A549 (cell line): ENCODE results near the gene SETX. TPM values are rescaled to one million over a fixed set of nuclear protein-coding genes. Genes with fewer than 3 reads are reported as not detected.

Source experiments
- ATAC-seq, 2 experiments: fragments of 200-7000 bp in 1 of 2; fragments of >200 bp in 1 of 2; cut with Nextera tagmentation in 1 of 2; cut with Tn5 transposase in 1 of 2; 3 replicates each; pipeline versions ENCODE4 v1.8.0 to v1.9.1; 2018 to 2020; ENCODE audit warnings: mild to moderate bottlenecking in 1 of 2, moderate library complexity in 1 of 2
- CTCF ChIA-PET: fragments of 300-600 bp; sonication (Branson Sonifier 250); formaldehyde crosslinking; extraction: SDS; loops from one replicate; lab custom pipeline; 2021; ENCODE audit warnings: antibody characterized with exemption, inconsistent platforms; lab: Yijun Ruan, JAX
- POLR2A ChIA-PET: fragments of 350-600 bp; formaldehyde crosslinking; extraction: SDS; loops from one replicate; lab custom pipeline; 2021; ENCODE audit warnings: antibody characterized with exemption, inconsistent platforms; lab: Yijun Ruan, JAX
- DNase-seq, 2 experiments: peaks; one replicate each; pipeline versions ENCODE4 v3.0.0 to v3.0.0-alpha.2; 2011 to 2016; ENCODE audit warnings: low read depth in 1 of 2, low spot score in 1 of 2
- FAIRE-seq: peaks from 2 replicates; lab custom pipeline; 2011; peaks lifted over from hg19 to GRCh38; lab: Jason Lieb, UNC
- H3K27ac ChIP-seq, 2 experiments: fragments of >200 bp; sonication (Bioruptor Twin); formaldehyde crosslinking; 3 replicates each; pipeline ENCODE4 v1.5.1; 2016 to 2017
- H3K4me1 ChIP-seq: fragments of >200 bp; sonication (Bioruptor Twin); formaldehyde crosslinking; 3 replicates; pipeline ENCODE4 v1.6.1; 2016
- H3K4me2 ChIP-seq: fragments of >200 bp; sonication (Bioruptor Twin); formaldehyde crosslinking; 3 replicates; pipeline ENCODE4 v1.6.1; 2016
- H3K4me3 ChIP-seq: fragments of >200 bp; sonication (Bioruptor Twin); formaldehyde crosslinking; 3 replicates; pipeline ENCODE4 v1.5.1; 2016
- H3K9me3 ChIP-seq: fragments of >200 bp; sonication (Bioruptor Twin); formaldehyde crosslinking; 3 replicates; pipeline ENCODE4 v1.6.1; 2016
- CHD4 ChIP-seq: fragments of 200-600 bp; sonication (generic); IDR thresholded peaks from 2 replicates; pipeline ENCODE4 v1.6.1; 2016; ENCODE audit warnings: antibody characterized with exemption, mild to moderate bottlenecking, borderline replicate concordance
- EHF ChIP-seq: fragments of 250-450 bp; sonication (Bioruptor Pico); IDR thresholded peaks from 2 replicates; pipeline ENCODE4 v1.5.0; 2020; ENCODE audit warnings: mild to moderate bottlenecking
- EP300 ChIP-seq, 2 experiments: fragments of >200 bp; sonication (Bioruptor Twin); formaldehyde crosslinking; IDR thresholded peaks; 2 replicates in 1 of 2; 3 replicates in 1 of 2; pipeline ENCODE4 v1.6.1; 2016 to 2017
- FOSB ChIP-seq: fragments of 250-450 bp; sonication (Bioruptor Pico); IDR thresholded peaks from 2 replicates; pipeline ENCODE4 v1.5.0; 2020; ENCODE audit warnings: mild to moderate bottlenecking, moderate library complexity
- FOSL2 ChIP-seq, 2 experiments: fragments of 450-650 bp in 1 of 2; fragments of >200 bp in 1 of 2; sonication (Bioruptor Twin) in 1 of 2; formaldehyde crosslinking; IDR thresholded peaks; 2 replicates each; pipeline versions ENCODE4 v1.5.0 to v1.6.1; 2016 to 2020; ENCODE audit warnings: mild to moderate bottlenecking in 1 of 2, moderate library complexity in 1 of 2
- HOXB5 ChIP-seq: fragments of 250-450 bp; sonication (Bioruptor Pico); IDR thresholded peaks from 2 replicates; pipeline ENCODE4 v1.5.0; 2020; ENCODE audit warnings: mild to moderate bottlenecking, moderate library complexity
- KDM5A ChIP-seq: fragments of 200-600 bp; sonication (generic); IDR thresholded peaks from 2 replicates; pipeline ENCODE4 v1.6.1; 2016; ENCODE audit warnings: antibody characterized with exemption, mild to moderate bottlenecking
- MAFK ChIP-seq: fragments of 450-650 bp; IDR thresholded peaks from 2 replicates; pipeline ENCODE4 v1.6.1; 2014; ENCODE audit not compliant: partially characterized antibody
- MAZ ChIP-seq: fragments of 150-350 bp; IDR thresholded peaks from 2 replicates; pipeline ENCODE4 v1.6.1; 2014; ENCODE audit warnings: antibody characterized with exemption, low read depth, low read length, borderline replicate concordance
- NFE2L2 ChIP-seq: fragments of 150-350 bp; conservative IDR thresholded peaks from 2 replicates; pipeline ENCODE4 v1.6.1; 2014; ENCODE audit warnings: low read length
- PHF8 ChIP-seq: fragments of 200-600 bp; sonication (generic); IDR thresholded peaks from 2 replicates; pipeline ENCODE4 v1.6.1; 2016; ENCODE audit warnings: low read depth, mild to moderate bottlenecking, antibody characterized with exemption, moderate library complexity, borderline replicate concordance
- RAD21 ChIP-seq, 2 experiments: fragments of >200 bp in 1 of 2; sonication (Bioruptor Twin) in 1 of 2; formaldehyde crosslinking in 1 of 2; IDR thresholded peaks in 1 of 2; conservative IDR thresholded peaks in 1 of 2; 2 replicates in 1 of 2; 3 replicates in 1 of 2; pipeline ENCODE4 v1.6.1; 2012 to 2018; ENCODE audit warnings: inconsistent platforms in 1 of 2
- RCOR1 ChIP-seq: fragments of 150-350 bp; IDR thresholded peaks from 2 replicates; pipeline ENCODE4 v1.6.1; 2014; ENCODE audit warnings: antibody characterized with exemption, low read length, low read depth
- RFX5 ChIP-seq: fragments of 450-650 bp; IDR thresholded peaks from 2 replicates; pipeline ENCODE4 v1.7.1; 2014; ENCODE audit warnings: antibody characterized with exemption, mild to moderate bottlenecking, moderate library complexity
- SMC3 ChIP-seq: fragments of >200 bp; sonication (Bioruptor Twin); formaldehyde crosslinking; IDR thresholded peaks from 3 replicates; pipeline ENCODE4 v1.6.1; 2018; ENCODE audit warnings: inconsistent platforms
- SREBF2 ChIP-seq: fragments of 450-650 bp; IDR thresholded peaks from 2 replicates; pipeline ENCODE4 v1.6.1; 2014; ENCODE audit warnings: mild to moderate bottlenecking, moderate library complexity
- TFCP2L1 ChIP-seq: fragments of 250-450 bp; sonication (Bioruptor Pico); IDR thresholded peaks from 2 replicates; pipeline ENCODE4 v1.5.0; 2021; ENCODE audit warnings: mild to moderate bottlenecking
- TP53 ChIP-seq: fragments of 250-450 bp; sonication (Bioruptor Pico); IDR thresholded peaks from 2 replicates; pipeline ENCODE4 v1.5.0; 2021; ENCODE audit warnings: mild to moderate bottlenecking, moderate library complexity
- ZC3H11A ChIP-seq: fragments of 450-650 bp; IDR thresholded peaks from 2 replicates; pipeline ENCODE4 v1.6.1; 2014; ENCODE audit warnings: antibody characterized with exemption, mild to moderate bottlenecking
- ZNF302 ChIP-seq: fragments of 250-450 bp; sonication (Bioruptor Pico); IDR thresholded peaks from 2 replicates; pipeline ENCODE4 v1.9.0; 2021; ENCODE audit warnings: inconsistent platforms, mild to moderate bottlenecking, moderate library complexity
- WGBS: methylation state at CpG from one replicate; pipeline ENCODE4 v1.1.6; 2017; ENCODE audit errors: missing lambda C conversion rate; 5-methylcytosine and 5-hydroxymethylcytosine counted together
- polyA plus RNA-seq, 4 experiments: library from polyadenylated mRNA; depleted of rRNA in 3 of 4; stranded (reverse); fragments of >200 nt; fragmentation: RNase III in 1 of 4; extraction: RNeasy Plus Mini Kit Qiagen cat#74134 plus additional on column Dnase treatment in 1 of 4; gene quantifications; 2 replicates in 3 of 4; 3 replicates in 1 of 4; pipeline ENCODE4 v1.2.3, GENCODE V29; 2011 to 2017
- TF ChIP-seq, protein P1 (sequence below): IDR thresholded peaks from 2 replicates; pipeline ENCODE4 v1.6.1; 2012
- TF ChIP-seq, protein P2 (sequence below): fragments of 250-450 bp; sonication (Bioruptor Pico); IDR thresholded peaks from 2 replicates; pipeline ENCODE4 v1.5.0; 2021; ENCODE audit warnings: mild to moderate bottlenecking, moderate library complexity, borderline replicate concordance
- TF ChIP-seq, protein P3 (sequence below): IDR thresholded peaks from 2 replicates; pipeline ENCODE4 v1.6.1; 2012
- TF ChIP-seq, protein P4 (sequence below): IDR thresholded peaks from 2 replicates; pipeline ENCODE4 v1.6.1; 2012; ENCODE audit warnings: low read depth, borderline replicate concordance
- TF ChIP-seq, protein P5 (sequence below): fragments of >200 bp; sonication (Bioruptor Twin); formaldehyde crosslinking; IDR thresholded peaks from 3 replicates; pipeline ENCODE4 v1.6.1; 2016
- TF ChIP-seq, protein P6 (sequence below): fragments of >200 bp; sonication (Bioruptor Twin); formaldehyde crosslinking; IDR thresholded peaks from 3 replicates; pipeline ENCODE4 v1.5.1; 2016
- TF ChIP-seq, protein P7 (sequence below): fragments of 200-600 bp; sonication (generic); IDR thresholded peaks from 2 replicates; pipeline ENCODE4 v1.6.1; 2016; ENCODE audit warnings: antibody characterized with exemption, mild to moderate bottlenecking, moderate library complexity

Gene SETX
- polyA plus RNA-seq, 2 of the 4 experiments (the other 2 are of a cell fraction): 14.7 to 34.3 TPM

DNA sequence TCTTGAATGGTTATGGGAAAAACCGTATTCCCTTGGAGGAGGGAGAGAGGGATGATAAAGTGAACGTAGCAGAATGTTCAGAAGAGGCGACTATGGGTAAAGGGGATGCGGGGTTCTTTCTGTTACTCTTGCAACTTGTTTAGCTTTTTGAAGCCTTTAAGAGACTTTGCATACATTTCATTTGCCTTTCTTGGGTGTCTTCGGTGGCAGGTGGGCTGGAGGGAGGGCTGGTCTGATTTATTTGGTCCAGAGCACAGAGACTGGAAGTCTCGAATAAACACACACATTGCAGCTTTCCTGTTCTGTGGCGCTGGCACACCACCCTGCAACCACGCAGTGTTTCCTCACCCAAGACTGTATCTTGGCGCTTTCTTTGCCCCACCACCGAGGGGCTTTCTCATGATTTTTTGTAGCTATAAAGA lies 28.7 kb upstream of the SETX start:
- Histone ChIP-seq H3K4me2 (no peak overlapping the region), H3K4me3 (no peak overlapping the region), H3K9me3 (no peaks in the 10 kb centered on the region), H3K27ac (no peak overlapping the region), H3K4me1 (no peaks in the 10 kb centered on the region)
- ATAC-seq: no peak
- WGBS: 94% methylated on average over 10 of the region's 10 CpGs
- DNase-seq: no peak
- no peak for FAIRE-seq
- TF ChIP-seq EP300 (IDR thresholded peaks at IDR 0.05) (no peak), TP53 (no peak), NFE2L2 (no peak), CHD4 (no peak), KDM5A (no peak), FOSL2 (IDR thresholded peaks at IDR 0.05) (no peak), FOSL2 (CRISPR knock-in tag; IDR thresholded peaks at IDR 0.05) (no peak), SMC3 (no peak), FOSB (CRISPR knock-in tag) (no peak), PHF8 (no peak), ZC3H11A (no peak), MAFK (no peak)
- TF ChIP-seq, protein P1, sequence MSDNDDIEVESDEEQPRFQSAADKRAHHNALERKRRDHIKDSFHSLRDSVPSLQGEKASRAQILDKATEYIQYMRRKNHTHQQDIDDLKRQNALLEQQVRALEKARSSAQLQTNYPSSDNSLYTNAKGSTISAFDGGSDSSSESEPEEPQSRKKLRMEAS: no peak
- TF ChIP-seq, protein P2, sequence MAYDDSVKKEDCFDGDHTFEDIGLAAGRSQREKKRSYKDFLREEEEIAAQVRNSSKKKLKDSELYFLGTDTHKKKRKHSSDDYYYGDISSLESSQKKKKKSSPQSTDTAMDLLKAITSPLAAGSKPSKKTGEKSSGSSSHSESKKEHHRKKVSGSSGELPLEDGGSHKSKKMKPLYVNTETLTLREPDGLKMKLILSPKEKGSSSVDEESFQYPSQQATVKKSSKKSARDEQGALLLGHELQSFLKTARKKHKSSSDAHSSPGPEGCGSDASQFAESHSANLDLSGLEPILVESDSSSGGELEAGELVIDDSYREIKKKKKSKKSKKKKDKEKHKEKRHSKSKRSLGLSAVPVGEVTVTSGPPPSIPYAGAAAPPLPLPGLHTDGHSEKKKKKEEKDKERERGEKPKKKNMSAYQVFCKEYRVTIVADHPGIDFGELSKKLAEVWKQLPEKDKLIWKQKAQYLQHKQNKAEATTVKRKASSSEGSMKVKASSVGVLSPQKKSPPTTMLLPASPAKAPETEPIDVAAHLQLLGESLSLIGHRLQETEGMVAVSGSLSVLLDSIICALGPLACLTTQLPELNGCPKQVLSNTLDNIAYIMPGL (CRISPR knock-in tag): no peak
- TF ChIP-seq, protein P3, sequence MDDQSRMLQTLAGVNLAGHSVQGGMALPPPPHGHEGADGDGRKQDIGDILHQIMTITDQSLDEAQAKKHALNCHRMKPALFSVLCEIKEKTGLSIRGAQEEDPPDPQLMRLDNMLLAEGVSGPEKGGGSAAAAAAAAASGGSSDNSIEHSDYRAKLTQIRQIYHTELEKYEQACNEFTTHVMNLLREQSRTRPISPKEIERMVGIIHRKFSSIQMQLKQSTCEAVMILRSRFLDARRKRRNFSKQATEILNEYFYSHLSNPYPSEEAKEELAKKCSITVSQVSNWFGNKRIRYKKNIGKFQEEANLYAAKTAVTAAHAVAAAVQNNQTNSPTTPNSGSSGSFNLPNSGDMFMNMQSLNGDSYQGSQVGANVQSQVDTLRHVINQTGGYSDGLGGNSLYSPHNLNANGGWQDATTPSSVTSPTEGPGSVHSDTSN: no peak
- TF ChIP-seq, protein P4, sequence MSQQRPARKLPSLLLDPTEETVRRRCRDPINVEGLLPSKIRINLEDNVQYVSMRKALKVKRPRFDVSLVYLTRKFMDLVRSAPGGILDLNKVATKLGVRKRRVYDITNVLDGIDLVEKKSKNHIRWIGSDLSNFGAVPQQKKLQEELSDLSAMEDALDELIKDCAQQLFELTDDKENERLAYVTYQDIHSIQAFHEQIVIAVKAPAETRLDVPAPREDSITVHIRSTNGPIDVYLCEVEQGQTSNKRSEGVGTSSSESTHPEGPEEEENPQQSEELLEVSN: no peak
- TF ChIP-seq, protein P5, sequence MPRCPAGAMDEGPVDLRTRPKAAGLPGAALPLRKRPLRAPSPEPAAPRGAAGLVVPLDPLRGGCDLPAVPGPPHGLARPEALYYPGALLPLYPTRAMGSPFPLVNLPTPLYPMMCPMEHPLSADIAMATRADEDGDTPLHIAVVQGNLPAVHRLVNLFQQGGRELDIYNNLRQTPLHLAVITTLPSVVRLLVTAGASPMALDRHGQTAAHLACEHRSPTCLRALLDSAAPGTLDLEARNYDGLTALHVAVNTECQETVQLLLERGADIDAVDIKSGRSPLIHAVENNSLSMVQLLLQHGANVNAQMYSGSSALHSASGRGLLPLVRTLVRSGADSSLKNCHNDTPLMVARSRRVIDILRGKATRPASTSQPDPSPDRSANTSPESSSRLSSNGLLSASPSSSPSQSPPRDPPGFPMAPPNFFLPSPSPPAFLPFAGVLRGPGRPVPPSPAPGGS: no peak
- CTCF ChIA-PET: interaction anchor here (0.7 kb wide), 1 partner anchor 29 kb away, joined by 3 read pairs; no protein-coding TSS in a partner anchor
- POLR2A ChIA-PET: no interaction called here

DNA sequence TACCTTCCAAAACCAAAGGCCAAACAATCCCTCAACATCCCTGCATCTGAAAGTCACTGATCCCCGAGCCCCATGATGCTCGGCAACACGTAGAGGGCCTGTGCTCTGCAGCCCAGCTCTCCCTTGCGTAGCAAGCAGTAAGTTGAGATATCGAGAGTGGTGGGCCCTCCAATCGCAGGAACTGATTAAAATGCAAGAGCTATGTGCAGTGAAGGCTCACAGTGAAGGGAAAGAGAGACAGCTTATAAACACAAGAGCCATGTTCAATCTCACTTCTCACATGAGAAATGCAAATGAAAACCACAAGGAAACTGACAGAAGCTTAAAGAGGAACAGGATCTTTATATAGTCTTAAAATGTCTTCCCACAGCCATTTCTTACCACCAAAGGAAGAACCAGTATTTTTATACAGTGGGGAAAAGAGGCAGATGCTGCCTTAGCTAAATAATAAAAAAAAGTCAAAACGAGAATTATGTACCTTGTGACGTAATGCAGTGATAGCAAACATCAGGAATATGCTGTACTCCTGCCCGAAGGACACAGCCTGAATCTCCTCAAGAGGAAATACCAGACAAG lies 27.3 kb upstream of the SETX start:
- FAIRE-seq: no peak
- ChIA-PET CTCF (interaction anchor here (1.0 to 1.2 kb wide), 2 partner anchors 24 to 30 kb away, joined by 3 read pairs; no protein-coding TSS in a partner anchor), POLR2A (no interaction called here)
- H3K4me3 ChIP-seq: no peak overlapping the region
- no peak overlapping the region for H3K4me2 ChIP-seq
- no peaks in the 10 kb centered on the region for H3K9me3 ChIP-seq
- 90% methylated on average over 9 of the region's 9 CpGs for WGBS
- no peak overlapping the region for H3K27ac ChIP-seq
- no peak for DNase-seq
- no peak for ATAC-seq
- no peaks in the 10 kb centered on the region for H3K4me1 ChIP-seq
- TF ChIP-seq, protein P6, sequence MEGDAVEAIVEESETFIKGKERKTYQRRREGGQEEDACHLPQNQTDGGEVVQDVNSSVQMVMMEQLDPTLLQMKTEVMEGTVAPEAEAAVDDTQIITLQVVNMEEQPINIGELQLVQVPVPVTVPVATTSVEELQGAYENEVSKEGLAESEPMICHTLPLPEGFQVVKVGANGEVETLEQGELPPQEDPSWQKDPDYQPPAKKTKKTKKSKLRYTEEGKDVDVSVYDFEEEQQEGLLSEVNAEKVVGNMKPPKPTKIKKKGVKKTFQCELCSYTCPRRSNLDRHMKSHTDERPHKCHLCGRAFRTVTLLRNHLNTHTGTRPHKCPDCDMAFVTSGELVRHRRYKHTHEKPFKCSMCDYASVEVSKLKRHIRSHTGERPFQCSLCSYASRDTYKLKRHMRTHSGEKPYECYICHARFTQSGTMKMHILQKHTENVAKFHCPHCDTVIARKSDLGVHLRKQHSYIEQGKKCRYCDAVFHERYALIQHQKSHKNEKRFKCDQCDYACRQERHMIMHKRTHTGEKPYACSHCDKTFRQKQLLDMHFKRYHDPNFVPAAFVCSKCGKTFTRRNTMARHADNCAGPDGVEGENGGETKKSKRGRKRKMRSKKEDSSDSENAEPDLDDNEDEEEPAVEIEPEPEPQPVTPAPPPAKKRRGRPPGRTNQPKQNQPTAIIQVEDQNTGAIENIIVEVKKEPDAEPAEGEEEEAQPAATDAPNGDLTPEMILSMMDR: no peak
- TF ChIP-seq ZNF302 (no peak), RAD21 (conservative IDR thresholded peaks at IDR 0.05 in 1 of 2, IDR thresholded peaks at IDR 0.05 in 1 of 2) (no peak), TP53 (no peak), RFX5 (no peak), EHF (CRISPR knock-in tag) (no peak), MAZ (no peak), TFCP2L1 (no peak), SMC3 (no peak), HOXB5 (CRISPR knock-in tag) (no peak), RCOR1 (no peak), SREBF2 (no peak), KDM5A (no peak)
- TF ChIP-seq, protein P7, sequence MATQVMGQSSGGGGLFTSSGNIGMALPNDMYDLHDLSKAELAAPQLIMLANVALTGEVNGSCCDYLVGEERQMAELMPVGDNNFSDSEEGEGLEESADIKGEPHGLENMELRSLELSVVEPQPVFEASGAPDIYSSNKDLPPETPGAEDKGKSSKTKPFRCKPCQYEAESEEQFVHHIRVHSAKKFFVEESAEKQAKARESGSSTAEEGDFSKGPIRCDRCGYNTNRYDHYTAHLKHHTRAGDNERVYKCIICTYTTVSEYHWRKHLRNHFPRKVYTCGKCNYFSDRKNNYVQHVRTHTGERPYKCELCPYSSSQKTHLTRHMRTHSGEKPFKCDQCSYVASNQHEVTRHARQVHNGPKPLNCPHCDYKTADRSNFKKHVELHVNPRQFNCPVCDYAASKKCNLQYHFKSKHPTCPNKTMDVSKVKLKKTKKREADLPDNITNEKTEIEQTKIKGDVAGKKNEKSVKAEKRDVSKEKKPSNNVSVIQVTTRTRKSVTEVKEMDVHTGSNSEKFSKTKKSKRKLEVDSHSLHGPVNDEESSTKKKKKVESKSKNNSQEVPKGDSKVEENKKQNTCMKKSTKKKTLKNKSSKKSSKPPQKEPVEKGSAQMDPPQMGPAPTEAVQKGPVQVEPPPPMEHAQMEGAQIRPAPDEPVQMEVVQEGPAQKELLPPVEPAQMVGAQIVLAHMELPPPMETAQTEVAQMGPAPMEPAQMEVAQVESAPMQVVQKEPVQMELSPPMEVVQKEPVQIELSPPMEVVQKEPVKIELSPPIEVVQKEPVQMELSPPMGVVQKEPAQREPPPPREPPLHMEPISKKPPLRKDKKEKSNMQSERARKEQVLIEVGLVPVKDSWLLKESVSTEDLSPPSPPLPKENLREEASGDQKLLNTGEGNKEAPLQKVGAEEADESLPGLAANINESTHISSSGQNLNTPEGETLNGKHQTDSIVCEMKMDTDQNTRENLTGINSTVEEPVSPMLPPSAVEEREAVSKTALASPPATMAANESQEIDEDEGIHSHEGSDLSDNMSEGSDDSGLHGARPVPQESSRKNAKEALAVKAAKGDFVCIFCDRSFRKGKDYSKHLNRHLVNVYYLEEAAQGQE: no peak
